IPS DF 4.7 (cell line): ENCODE measurements around the gene EML6.
"Not testable (repeated sequence)": the region's sequence is repeated elsewhere in the genome, so short reads cannot be mapped to it uniquely, and the experiment has no call there.

Experiments
- DNase-seq: peaks from one replicate; pipeline ENCODE4 v3.0.0-alpha.2; 2013; ENCODE audit warnings: low spot score; ENCODE audit errors: extremely low read depth

EML6 gene

GRCh38 chr2:54845094-54845493, 121.6 kb downstream of the EML6 start:
- no peak for DNase-seq

GRCh38 chr2:54845514-54845913, 122.1 kb downstream of the EML6 start:
- no peak for DNase-seq

GRCh38 chr2:54850171-54851122, 127.0 kb downstream of the EML6 start:
- no peak for DNase-seq

- no peak for DNase-seq
Observed at GRCh38 chr2:54853616-54854310, 130.3 kb downstream of the EML6 start.

- DNase-seq: no peak
Observed at GRCh38 chr2:54855434-54855833, 132.0 kb downstream of the EML6 start.

GRCh38 chr2:54858021-54858681, 134.7 kb downstream of the EML6 start:
- DNase-seq: no peak

- no peak for DNase-seq
Observed at GRCh38 chr2:54859416-54859815, 136.0 kb downstream of the EML6 start.

- DNase-seq: no peak
Observed at GRCh38 chr2:54859997-54860701, 136.7 kb downstream of the EML6 start.

GRCh38 chr2:54862229-54862628, 138.8 kb downstream of the EML6 start:
- DNase-seq: no peak

GRCh38 chr2:54862742-54863141, 139.3 kb downstream of the EML6 start:
- no peak for DNase-seq

GRCh38 chr2:54863660-54864059, 140.2 kb downstream of the EML6 start:
- DNase-seq: no peak

- DNase-seq: no peak
Observed at GRCh38 chr2:54864096-54864495, 140.6 kb downstream of the EML6 start.

- no peak for DNase-seq
Observed at GRCh38 chr2:54864727-54865126, 141.3 kb downstream of the EML6 start.

GRCh38 chr2:54866179-54866578, 142.7 kb downstream of the EML6 start:
- DNase-seq: no peak

GRCh38 chr2:54866868-54867267, 143.4 kb downstream of the EML6 start:
- DNase-seq: no peak

GRCh38 chr2:54867457-54867856, 144.0 kb downstream of the EML6 start:
- DNase-seq: no peak

GRCh38 chr2:54871457-54872107, 148.1 kb downstream of the EML6 start:
- no peak for DNase-seq

GRCh38 chr2:54872780-54873179, 149.3 kb downstream of the EML6 start:
- DNase-seq: no peak

GRCh38 chr2:54873236-54873635, 149.8 kb downstream of the EML6 start:
- DNase-seq: not testable (repeated sequence)

GRCh38 chr2:54876764-54877163, 153.3 kb downstream of the EML6 start:
- DNase-seq: no peak

GRCh38 chr2:54878182-54878581, 154.7 kb downstream of the EML6 start:
- DNase-seq: no peak
